ENCODE results near the gene PACRG.

Gene PACRG

GRCh38 chr6:163146036-163146435 is 418.3 kb downstream of the PACRG start:
- Histone ChIP-seq H3K36me3 (ENCODE audit: control insufficient read depth, insufficient read depth, low read length) (no peaks in the 10 kb centered on the region), H3K9me3 (ENCODE audit: control insufficient read depth, low read length) (no peaks in the 10 kb centered on the region), H3K4me1 (ENCODE audit: control insufficient read depth, insufficient read depth, low read length) (no peaks in the 10 kb centered on the region), H3K27me3 (ENCODE audit: control insufficient read depth, insufficient read depth, low read length) (no peaks in the 10 kb centered on the region), H3K4me3 (ENCODE audit: low read length) (no peak overlapping the region), H3K9ac (ENCODE audit: low read length) (no peak overlapping the region)

- no peak overlapping the region for H3K9ac ChIP-seq (ENCODE audit: low read length)
- H3K4me1 ChIP-seq (ENCODE audit: control insufficient read depth, insufficient read depth, low read length) = no peaks in the 10 kb centered on the region
- H3K27me3 ChIP-seq (ENCODE audit: control insufficient read depth, insufficient read depth, low read length) = no peaks in the 10 kb centered on the region
- H3K9me3 ChIP-seq (ENCODE audit: control insufficient read depth, low read length) = no peaks in the 10 kb centered on the region
- no peak overlapping the region for H3K4me3 ChIP-seq (ENCODE audit: low read length)
- H3K36me3 ChIP-seq (ENCODE audit: control insufficient read depth, insufficient read depth, low read length) = no peaks in the 10 kb centered on the region
Observed at GRCh38 chr6:163147994-163148393, 420.2 kb downstream of the PACRG start.

- Histone ChIP-seq H3K4me1 (ENCODE audit: control insufficient read depth, insufficient read depth, low read length) (no peaks in the 10 kb centered on the region), H3K27me3 (ENCODE audit: control insufficient read depth, insufficient read depth, low read length) (no peaks in the 10 kb centered on the region), H3K4me3 (ENCODE audit: low read length) (no peak overlapping the region), H3K36me3 (ENCODE audit: control insufficient read depth, insufficient read depth, low read length) (no peaks in the 10 kb centered on the region), H3K9me3 (ENCODE audit: control insufficient read depth, low read length) (no peaks in the 10 kb centered on the region), H3K9ac (ENCODE audit: low read length) (no peak overlapping the region)
Observed at GRCh38 chr6:163148451-163149278, 420.9 kb downstream of the PACRG start.

- Histone ChIP-seq H3K36me3 (ENCODE audit: control insufficient read depth, insufficient read depth, low read length) (no peaks in the 10 kb centered on the region), H3K4me1 (ENCODE audit: control insufficient read depth, insufficient read depth, low read length) (no peaks in the 10 kb centered on the region), H3K9me3 (ENCODE audit: control insufficient read depth, low read length) (no peaks in the 10 kb centered on the region), H3K9ac (ENCODE audit: low read length) (no peak overlapping the region), H3K27me3 (ENCODE audit: control insufficient read depth, insufficient read depth, low read length) (no peaks in the 10 kb centered on the region), H3K4me3 (ENCODE audit: low read length) (no peak overlapping the region)
Observed at GRCh38 chr6:163149279-163149848, 421.6 kb downstream of the PACRG start.

DNA sequence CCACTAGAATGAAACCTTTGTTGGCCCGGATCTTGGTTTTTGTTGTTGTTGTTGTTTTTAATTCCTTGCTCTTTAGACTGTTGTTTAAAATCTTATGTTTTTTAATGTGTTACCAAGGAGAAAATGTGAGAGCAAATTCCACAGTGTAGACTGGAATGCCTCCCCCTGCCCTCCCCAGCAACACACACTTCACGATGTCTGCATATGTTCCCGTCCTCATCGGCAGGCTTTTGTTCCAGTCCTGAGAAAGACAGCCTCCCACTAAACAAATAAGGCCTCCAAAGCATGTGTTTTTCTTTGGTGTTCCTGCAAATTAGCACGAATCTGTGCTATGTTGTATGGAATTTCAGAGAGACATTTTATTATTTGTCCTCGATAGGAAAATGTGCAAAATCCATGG is 423.4 kb downstream of the PACRG start:
- Histone ChIP-seq H3K9ac (ENCODE audit: low read length) (no peak overlapping the region), H3K4me3 (ENCODE audit: low read length) (no peak overlapping the region), H3K36me3 (ENCODE audit: control insufficient read depth, insufficient read depth, low read length) (no peaks in the 10 kb centered on the region)

DNA sequence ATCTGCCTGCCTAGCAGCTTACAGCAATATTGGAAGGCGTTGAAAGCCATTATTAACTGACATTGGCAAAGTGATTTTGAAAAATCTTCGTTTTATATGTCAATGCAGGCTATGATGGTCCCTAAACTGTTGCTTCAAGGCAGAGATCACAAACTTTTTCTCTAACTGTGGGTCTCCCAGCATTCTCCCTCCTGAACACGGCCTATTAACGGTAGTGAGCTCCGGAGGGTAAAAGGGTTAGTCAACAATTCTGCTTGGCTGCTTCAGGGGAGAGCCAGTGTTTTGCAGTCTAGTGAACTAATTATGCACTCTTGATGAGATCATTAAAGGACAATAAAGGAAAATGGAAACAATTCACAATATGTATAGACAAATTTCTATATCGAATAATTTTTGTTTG is 424.9 kb downstream of the PACRG start:
- no peak overlapping the region for H3K4me3 ChIP-seq (ENCODE audit: low read length)
- H3K36me3 ChIP-seq (ENCODE audit: control insufficient read depth, insufficient read depth, low read length) = no peaks in the 10 kb centered on the region
- H3K9me3 ChIP-seq (ENCODE audit: control insufficient read depth, low read length) = no peaks in the 10 kb centered on the region
- H3K27me3 ChIP-seq (ENCODE audit: control insufficient read depth, insufficient read depth, low read length) = no peaks in the 10 kb centered on the region
- H3K9ac ChIP-seq (ENCODE audit: low read length) = no peak overlapping the region
- no peaks in the 10 kb centered on the region for H3K4me1 ChIP-seq (ENCODE audit: control insufficient read depth, insufficient read depth, low read length)

More for the DNA sequence above, 423.4 kb downstream of the PACRG start:
- Histone ChIP-seq H3K4me1 (ENCODE audit: control insufficient read depth, insufficient read depth, low read length) (no peaks in the 10 kb centered on the region), H3K9me3 (ENCODE audit: control insufficient read depth, low read length) (no peaks in the 10 kb centered on the region), H3K27me3 (ENCODE audit: control insufficient read depth, insufficient read depth, low read length) (no peaks in the 10 kb centered on the region)

- no peak overlapping the region for H3K4me3 ChIP-seq (ENCODE audit: low read length)
- no peaks in the 10 kb centered on the region for H3K27me3 ChIP-seq (ENCODE audit: control insufficient read depth, insufficient read depth, low read length)
- no peak overlapping the region for H3K9ac ChIP-seq (ENCODE audit: low read length)
- no peaks in the 10 kb centered on the region for H3K9me3 ChIP-seq (ENCODE audit: control insufficient read depth, low read length)
- H3K4me1 ChIP-seq (ENCODE audit: control insufficient read depth, insufficient read depth, low read length) = no peaks in the 10 kb centered on the region
- no peaks in the 10 kb centered on the region for H3K36me3 ChIP-seq (ENCODE audit: control insufficient read depth, insufficient read depth, low read length)
Observed at GRCh38 chr6:163159110-163159509, 431.3 kb downstream of the PACRG start.

DNA sequence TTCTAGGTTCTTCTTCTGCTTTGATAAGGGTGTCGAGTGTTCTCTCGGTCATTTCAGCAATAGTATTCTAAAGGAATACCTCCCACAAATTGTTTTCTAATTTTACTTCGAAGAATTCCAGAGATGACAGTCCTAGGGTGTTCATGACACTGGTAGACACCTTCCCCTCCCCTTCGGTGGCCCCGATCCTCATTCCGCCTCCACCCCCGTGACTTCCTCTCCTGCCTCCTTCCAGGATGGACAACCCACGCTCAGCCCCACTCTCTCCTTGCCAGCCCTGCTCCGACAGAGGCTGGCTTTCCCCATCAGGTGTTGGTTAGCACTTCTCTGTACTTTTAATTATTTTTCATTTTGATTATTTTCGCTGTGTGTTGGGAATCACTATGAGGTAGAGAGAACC is 431.9 kb downstream of the PACRG start:
- Histone ChIP-seq H3K9me3 (ENCODE audit: control insufficient read depth, low read length) (no peaks in the 10 kb centered on the region), H3K4me3 (ENCODE audit: low read length) (no peak overlapping the region), H3K4me1 (ENCODE audit: control insufficient read depth, insufficient read depth, low read length) (no peaks in the 10 kb centered on the region), H3K36me3 (ENCODE audit: control insufficient read depth, insufficient read depth, low read length) (no peaks in the 10 kb centered on the region), H3K27me3 (ENCODE audit: control insufficient read depth, insufficient read depth, low read length) (no peaks in the 10 kb centered on the region), H3K9ac (ENCODE audit: low read length) (no peak overlapping the region)

DNA sequence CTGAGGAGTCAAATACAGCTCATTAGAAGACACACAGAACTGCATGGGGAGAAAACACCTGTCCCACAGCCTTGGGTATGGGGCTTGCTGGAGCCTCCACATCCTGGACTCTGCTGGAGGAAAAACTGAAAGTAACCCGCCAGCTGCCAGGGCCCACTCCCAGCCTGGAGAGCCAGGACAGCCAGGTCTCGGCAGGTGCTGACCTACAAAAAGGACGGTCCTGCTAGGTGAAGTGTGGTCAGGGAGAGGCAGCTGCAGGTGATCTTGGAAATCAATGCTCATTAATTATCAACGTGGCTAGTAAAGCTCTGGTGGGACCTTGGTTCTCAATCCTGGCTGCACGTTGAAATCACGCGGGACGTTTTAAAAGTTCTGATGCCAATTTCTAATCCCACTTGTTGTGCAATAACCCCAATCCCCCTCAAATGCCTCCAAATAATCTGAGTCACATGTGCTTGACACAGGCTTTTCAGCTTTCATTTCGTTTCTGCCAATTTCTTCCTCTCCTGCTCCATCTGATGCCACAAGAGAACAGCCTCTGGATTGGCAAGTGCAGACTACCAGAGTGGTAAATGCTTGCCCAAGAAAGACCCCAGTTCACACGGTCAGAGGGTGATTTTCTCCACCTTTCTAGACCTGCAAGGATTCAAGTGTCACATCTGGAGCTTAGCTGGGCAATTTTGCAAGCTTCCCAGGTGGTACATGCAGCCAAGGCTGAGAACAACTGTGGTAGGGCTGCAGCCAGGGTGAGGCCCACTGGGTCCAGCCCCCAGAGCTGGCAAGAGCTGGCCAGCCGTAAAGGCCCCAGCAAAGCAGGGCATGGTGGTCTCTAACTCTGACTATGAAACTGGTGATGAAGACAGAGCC is 434.5 kb downstream of the PACRG start:
- H3K4me3 ChIP-seq (ENCODE audit: low read length) = no peak overlapping the region
- H3K9ac ChIP-seq (ENCODE audit: low read length) = no peak overlapping the region
- no peaks in the 10 kb centered on the region for H3K4me1 ChIP-seq (ENCODE audit: control insufficient read depth, insufficient read depth, low read length)

GRCh38 chr6:163162874-163163213 is 435.1 kb downstream of the PACRG start:
- Histone ChIP-seq H3K4me1 (ENCODE audit: control insufficient read depth, insufficient read depth, low read length) (no peaks in the 10 kb centered on the region), H3K9me3 (ENCODE audit: control insufficient read depth, low read length) (no peaks in the 10 kb centered on the region), H3K27me3 (ENCODE audit: control insufficient read depth, insufficient read depth, low read length) (no peaks in the 10 kb centered on the region), H3K9ac (ENCODE audit: low read length) (no peak overlapping the region), H3K4me3 (ENCODE audit: low read length) (no peak overlapping the region), H3K36me3 (ENCODE audit: control insufficient read depth, insufficient read depth, low read length) (no peaks in the 10 kb centered on the region)

More for the DNA sequence above, 434.5 kb downstream of the PACRG start:
- no peaks in the 10 kb centered on the region for H3K9me3 ChIP-seq (ENCODE audit: control insufficient read depth, low read length)
- H3K36me3 ChIP-seq (ENCODE audit: control insufficient read depth, insufficient read depth, low read length) = no peaks in the 10 kb centered on the region
- no peaks in the 10 kb centered on the region for H3K27me3 ChIP-seq (ENCODE audit: control insufficient read depth, insufficient read depth, low read length)

- H3K4me1 ChIP-seq (ENCODE audit: control insufficient read depth, insufficient read depth, low read length) = no peaks in the 10 kb centered on the region
- no peaks in the 10 kb centered on the region for H3K27me3 ChIP-seq (ENCODE audit: control insufficient read depth, insufficient read depth, low read length)
- H3K9me3 ChIP-seq (ENCODE audit: control insufficient read depth, low read length) = no peaks in the 10 kb centered on the region
- H3K9ac ChIP-seq (ENCODE audit: low read length) = no peak overlapping the region
- no peaks in the 10 kb centered on the region for H3K36me3 ChIP-seq (ENCODE audit: control insufficient read depth, insufficient read depth, low read length)
- H3K4me3 ChIP-seq (ENCODE audit: low read length) = no peak overlapping the region
Observed at GRCh38 chr6:163164175-163164900, 436.6 kb downstream of the PACRG start.
